Neuronal stem cell (in vitro differentiated cells): Measurements from ENCODE around the gene SHQ1.
A peak's percentile ranks its signal among the peaks of the same experiment; 100 is the strongest.
"Not testable (repeated sequence)": the region's sequence is repeated elsewhere in the genome, so short reads cannot be mapped to it uniquely, and the experiment has no call there.

Experiments used
- DNase-seq: peaks from one replicate; pipeline ENCODE4 v3.0.0-alpha.2; 2013; ENCODE audit warnings: low spot score
- H2AFZ ChIP-seq: one replicate; pipeline ENCODE4 v1.6.1; 2013; ENCODE audit warnings: mild to moderate bottlenecking, low read length, inconsistent platforms
- H2AK5ac ChIP-seq: 2 replicates; pipeline ENCODE4 v1.6.1; 2013; ENCODE audit warnings: low read depth, mild to moderate bottlenecking, inconsistent platforms, low read length, moderate library complexity, mixed read lengths
- H2BK120ac ChIP-seq: 2 replicates; pipeline ENCODE4 v1.6.1; 2013; ENCODE audit warnings: low read depth, mild to moderate bottlenecking, inconsistent platforms, low read length, moderate library complexity, mixed read lengths
- H2BK12ac ChIP-seq: one replicate; pipeline ENCODE4 v1.6.1; 2013; ENCODE audit warnings: low read length, inconsistent platforms
- H2BK15ac ChIP-seq: 2 replicates; pipeline ENCODE4 v1.6.1; 2013; ENCODE audit warnings: mild to moderate bottlenecking, low read length, inconsistent platforms, mixed read lengths
- H2BK5ac ChIP-seq: one replicate; pipeline ENCODE4 v1.6.1; 2013; ENCODE audit warnings: inconsistent platforms, mild to moderate bottlenecking, low read length, moderate library complexity
- H3K14ac ChIP-seq: one replicate; pipeline ENCODE4 v1.6.1; 2013; ENCODE audit warnings: low read length, inconsistent platforms
- H3K18ac ChIP-seq: 2 replicates; pipeline ENCODE4 v1.6.1; 2013; ENCODE audit warnings: low read length, inconsistent platforms
- H3K23ac ChIP-seq: 2 replicates; pipeline ENCODE4 v1.6.1; 2013; ENCODE audit warnings: low read depth, mild to moderate bottlenecking, mixed read lengths, low read length, inconsistent platforms; ENCODE audit not compliant: poor library complexity
- H3K27ac ChIP-seq: replicated peaks from 3 replicates; pipeline ENCODE4 v1.5.1; 2013; ENCODE audit warnings: low read length, inconsistent platforms
- H3K27me3 ChIP-seq, 3 experiments: 2 replicates each; pipeline ENCODE4 v1.6.1; 2013; ENCODE audit warnings: low read length in 3 of 3, mild to moderate bottlenecking in 2 of 3, inconsistent platforms in 1 of 3, low read depth in 1 of 3, mixed read lengths in 1 of 3, moderate library complexity in 1 of 3; ENCODE audit not compliant: control insufficient read depth in 3 of 3, insufficient read depth in 3 of 3
- H3K36me3 ChIP-seq, 2 donors: replicated peaks in 1 of 2; 2 replicates each; pipeline ENCODE4 v1.6.1; 2013; ENCODE audit warnings: low read length in 2 of 2; ENCODE audit not compliant: control insufficient read depth in 2 of 2, insufficient read depth in 2 of 2
- H3K4ac ChIP-seq: 2 replicates; pipeline ENCODE4 v1.6.1; 2013; ENCODE audit warnings: inconsistent platforms, mild to moderate bottlenecking, low read length, moderate library complexity
- H3K4me1 ChIP-seq, 2 donors: 1 replicate in 1 of 2; 2 replicates in 1 of 2; pipeline ENCODE4 v1.6.1; 2013; ENCODE audit warnings: low read length in 2 of 2, low read depth in 1 of 2; ENCODE audit not compliant: control insufficient read depth in 2 of 2, insufficient read depth in 1 of 2
- H3K4me2 ChIP-seq: one replicate; pipeline ENCODE4 v1.6.1; 2013; ENCODE audit warnings: mild to moderate bottlenecking, low read length, inconsistent platforms; ENCODE audit not compliant: insufficient read depth, poor library complexity, severe bottlenecking
- H3K4me3 ChIP-seq, 2 donors: 2 replicates each; pipeline ENCODE4 v1.5.1; 2013; ENCODE audit warnings: low read length in 2 of 2, mild to moderate bottlenecking in 2 of 2, inconsistent platforms in 1 of 2, moderate library complexity in 1 of 2
- H3K79me1 ChIP-seq: one replicate; pipeline ENCODE4 v1.6.1; 2013; ENCODE audit warnings: low read depth, mild to moderate bottlenecking, inconsistent platforms, low read length, moderate library complexity
- H3K9ac ChIP-seq: one replicate; pipeline ENCODE4 v1.6.1; 2013; ENCODE audit warnings: mild to moderate bottlenecking, low read depth, low read length, inconsistent platforms; ENCODE audit not compliant: poor library complexity
- H3K9me3 ChIP-seq, 2 donors: replicated peaks in 1 of 2; 2 replicates each; pipeline versions ENCODE3 to v1.6.1; 2013; ENCODE audit warnings: low read length in 2 of 2, mild to moderate bottlenecking in 2 of 2, inconsistent platforms in 1 of 2, low read depth in 1 of 2, mixed read lengths in 1 of 2, moderate library complexity in 1 of 2; ENCODE audit not compliant: control insufficient read depth in 2 of 2, insufficient read depth in 1 of 2
- H4K8ac ChIP-seq: one replicate; pipeline ENCODE4 v1.6.1; 2013; ENCODE audit warnings: low read depth, mild to moderate bottlenecking, inconsistent platforms, low read length, moderate library complexity
- H4K91ac ChIP-seq: one replicate; pipeline ENCODE4 v1.6.1; 2013; ENCODE audit warnings: low read length, low read depth, mild to moderate bottlenecking, inconsistent platforms; ENCODE audit not compliant: poor library complexity
- WGBS, 2 donors: extraction: QIAGEN DNeasy Blood & Tissue Kit; methylation state at CpG; one replicate each; pipeline ENCODE4 v1.1.7; 2013; ENCODE audit warnings: missing lambda C conversion rate in 2 of 2, mixed read lengths in 1 of 2; ENCODE audit not compliant: insufficient read length in 2 of 2, insufficient replicate concordance in 1 of 2; ENCODE audit errors: extremely low coverage in 2 of 2; 5-methylcytosine and 5-hydroxymethylcytosine counted together

Gene SHQ1

GRCh38 chr3:72710471-72710870, 137.8 kb downstream of the SHQ1 start:
- WGBS, 2 donors = no CpG with 5 or more reads among the region's 4 CpGs
- not testable (repeated sequence) for H3K9ac ChIP-seq, H3K4me2 ChIP-seq

GRCh38 chr3:72708441-72708840, 139.8 kb downstream of the SHQ1 start:
- Histone ChIP-seq H3K4me1 (no peaks in the 10 kb centered on the region), H3K23ac (no peak overlapping the region), H2AFZ (no peak overlapping the region), H4K91ac (no peak overlapping the region), H3K4me3 (no peak overlapping the region), H2BK5ac (no peak overlapping the region), H3K4ac (no peak overlapping the region), H2BK120ac (peak overlapping the region; percentile 19), H4K8ac (no peak overlapping the region), H3K14ac (peak overlapping the region; percentile 27), H3K27ac (no peak overlapping the region), H3K36me3 (no peaks in the 10 kb centered on the region), H2AK5ac (no peak overlapping the region), H3K27me3 (no peaks in the 10 kb centered on the region), H3K9ac (no peak overlapping the region), H3K4me2 (no peak overlapping the region), H3K9me3 (no peaks in the 10 kb centered on the region), H2BK12ac (no peak overlapping the region), H2BK15ac (no peak overlapping the region), H3K18ac (no peak overlapping the region), H3K79me1 (no peaks in the 10 kb centered on the region)
- no peak for DNase-seq
- WGBS, 2 donors = no CpG with 5 or more reads among the region's 2 CpGs

More at GRCh38 chr3:72710471-72710870, 137.8 kb downstream of the SHQ1 start:
- H3K36me3 ChIP-seq, H2BK5ac ChIP-seq, H3K9me3 ChIP-seq, H3K27ac ChIP-seq, H2BK12ac ChIP-seq, H3K23ac ChIP-seq, H2AK5ac ChIP-seq, H3K27me3 ChIP-seq, H3K79me1 ChIP-seq, H3K18ac ChIP-seq, H3K4me3 ChIP-seq, H3K4me1 ChIP-seq, H2BK15ac ChIP-seq, H4K91ac ChIP-seq, H3K14ac ChIP-seq, H2BK120ac ChIP-seq, H4K8ac ChIP-seq, H2AFZ ChIP-seq, DNase-seq, H3K4ac ChIP-seq: not testable (repeated sequence)

GRCh38 chr3:72702997-72703396, 145.2 kb downstream of the SHQ1 start:
- H2BK15ac ChIP-seq = no peak overlapping the region
- H2AK5ac ChIP-seq = no peak overlapping the region
- no peak overlapping the region for H4K8ac ChIP-seq
- WGBS, 2 donors = no CpG with 5 or more reads among the region's 4 CpGs
- H3K27me3 ChIP-seq = peaks cover 0 to 8% (median 0%) of the 10 kb centered on the region in 3 experiments
- H2BK12ac ChIP-seq = no peak overlapping the region
- H3K4me1 ChIP-seq = peaks cover 0 to 2% of the 10 kb centered on the region in 2 donors
- H2BK5ac ChIP-seq = no peak overlapping the region
- H3K9ac ChIP-seq = no peak overlapping the region
- no peak overlapping the region for H2BK120ac ChIP-seq
- peak overlapping the region; percentile 26 for H4K91ac ChIP-seq
- H2AFZ ChIP-seq = no peak overlapping the region
- H3K14ac ChIP-seq = no peak overlapping the region
- no peaks in the 10 kb centered on the region for H3K36me3 ChIP-seq
- H3K4me2 ChIP-seq = no peak overlapping the region
- DNase-seq = no peak
- no peak overlapping the region for H3K27ac ChIP-seq
- no peak overlapping the region for H3K23ac ChIP-seq
- no peak overlapping the region for H3K4me3 ChIP-seq
- no peaks in the 10 kb centered on the region for H3K9me3 ChIP-seq
- no peak overlapping the region for H3K18ac ChIP-seq
- no peak overlapping the region for H3K4ac ChIP-seq
- no peaks in the 10 kb centered on the region for H3K79me1 ChIP-seq

GRCh38 chr3:72702390-72702789, 145.9 kb downstream of the SHQ1 start:
- Histone ChIP-seq H3K18ac (no peak overlapping the region), H4K8ac (no peak overlapping the region), H2AK5ac (no peak overlapping the region), H3K4me2 (no peak overlapping the region), H2BK12ac (no peak overlapping the region), H2BK15ac (no peak overlapping the region), H3K27me3 (peaks cover 0 to 12% (median 0%) of the 10 kb centered on the region in 3 experiments), H3K9ac (no peak overlapping the region), H4K91ac (no peak overlapping the region), H2BK5ac (no peak overlapping the region), H3K27ac (no peak overlapping the region), H3K9me3 (no peaks in the 10 kb centered on the region), H3K4ac (no peak overlapping the region), H3K4me1 (peaks cover 0 to 5% of the 10 kb centered on the region in 2 donors), H3K23ac (no peak overlapping the region), H3K36me3 (no peaks in the 10 kb centered on the region), H2AFZ (no peak overlapping the region), H3K4me3 (no peak overlapping the region), H2BK120ac (no peak overlapping the region), H3K14ac (no peak overlapping the region), H3K79me1 (no peaks in the 10 kb centered on the region)
- WGBS, 2 donors = no CpG with 5 or more reads among the region's 7 CpGs
- DNase-seq = no peak
